Natural killer cell (primary cell): Measurements from ENCODE around the gene NCOA1. TPM values are rescaled to one million over a fixed set of nuclear protein-coding genes. Genes with fewer than 3 reads are reported as not detected.
A peak's percentile ranks its signal among the peaks of the same experiment; 100 is the strongest.

Source experiments
- ATAC-seq, 3 donors: fragments of 150-1000 bp in 2 of 3; fragments of 200-7000 bp in 1 of 3; cut with Tn5 transposase; 1 replicate in 1 of 3; 2 replicates in 2 of 3; pipeline ENCODE4 v1.10.0; 2021; ENCODE audit warnings: mild to moderate bottlenecking in 2 of 3, moderate library complexity in 2 of 3
- DNase-seq, 2 donors: peaks; one replicate each; pipeline versions ENCODE4 v3.0.0 to v3.0.0-alpha.2; 2013 to 2021; ENCODE audit warnings: mixed read lengths in 1 of 2
- H3K27ac ChIP-seq: one replicate; pipeline ENCODE4 v1.5.1; 2013; ENCODE audit warnings: mild to moderate bottlenecking, low read length
- H3K27me3 ChIP-seq: one replicate; pipeline ENCODE4 v1.6.1; 2013; ENCODE audit warnings: low read length; ENCODE audit not compliant: control insufficient read depth, insufficient read depth
- H3K36me3 ChIP-seq: one replicate; pipeline ENCODE4 v1.6.1; 2013; ENCODE audit warnings: low read length; ENCODE audit not compliant: control insufficient read depth, insufficient read depth
- H3K4me1 ChIP-seq: one replicate; pipeline ENCODE4 v1.6.1; 2013; ENCODE audit warnings: low read length; ENCODE audit not compliant: control insufficient read depth, insufficient read depth
- H3K4me3 ChIP-seq: one replicate; pipeline ENCODE4 v1.5.1; 2013; ENCODE audit warnings: low read length
- H3K9me3 ChIP-seq: one replicate; pipeline ENCODE4 v1.6.1; 2013; ENCODE audit warnings: low read length; ENCODE audit not compliant: control insufficient read depth, insufficient read depth
- H3K27ac Mint-ChIP-seq, 2 donors: one replicate each; pipeline ENCODE4 v1.8.0; 2022; ENCODE audit warnings: mild to moderate bottlenecking in 2 of 2, mixed read lengths in 2 of 2, moderate library complexity in 1 of 2
- H3K27me3 Mint-ChIP-seq, 2 donors: one replicate each; pipeline ENCODE4 v1.8.0; 2022; ENCODE audit warnings: low read depth in 2 of 2, mixed read lengths in 2 of 2
- H3K36me3 Mint-ChIP-seq: one replicate; pipeline ENCODE4 v1.8.0; 2022; ENCODE audit warnings: mixed read lengths
- H3K4me1 Mint-ChIP-seq, 2 donors: one replicate each; pipeline ENCODE4 v1.8.0; 2022; ENCODE audit warnings: mixed read lengths in 2 of 2
- H3K4me3 Mint-ChIP-seq: one replicate; pipeline ENCODE4 v1.8.0; 2022; ENCODE audit warnings: mild to moderate bottlenecking, moderate library complexity, mixed read lengths
- H3K9me3 Mint-ChIP-seq, 2 donors: one replicate each; pipeline ENCODE4 v1.8.0; 2022; ENCODE audit warnings: mixed read lengths in 2 of 2
- CTCF ChIP-seq: fragments of 200-600 bp; IDR thresholded peaks from one replicate; pipeline ENCODE4 v1.8.0; 2022; ENCODE audit warnings: antibody characterized with exemption
- WGBS: methylation state at CpG from one replicate; pipeline ENCODE4 v1.1.7; 2013; ENCODE audit warnings: missing lambda C conversion rate; ENCODE audit not compliant: insufficient coverage; 5-methylcytosine and 5-hydroxymethylcytosine counted together
- intact Hi-C: fragments of 100-400 bp; cut with micrococcal nuclease; formaldehyde crosslinking; loops from one replicate; pipeline ENCODE4 v1.14.2; 2022
- total RNA-seq, 4 donors: library from RNA; stranded (reverse); fragments of 120-200 nt in 1 of 4; gene quantifications; one replicate each; pipeline versions ENCODE4 v1.2.3 to v1.2.4, GENCODE V29; 2013 to 2022

The NCOA1 gene
- total RNA-seq, 3 donors from 2014 or later (not counting 1 experiment from before 2014, with no cell fraction given), result 122 to 149 (median 124) TPM

- Histone ChIP-seq H3K27me3 (no peaks in the 10 kb centered on the region), H3K36me3 (peaks cover 24% of the 10 kb centered on the region), H3K4me1 (no peaks in the 10 kb centered on the region), H3K4me3 (no peak overlapping the region), H3K9me3 (no peaks in the 10 kb centered on the region), H3K27ac (no peak overlapping the region)
- no peak overlapping the region for H3K4me3 Mint-ChIP-seq
- H3K4me1 Mint-ChIP-seq, result peaks cover 20 to 24% of the 10 kb centered on the region in 2 donors
- 65% methylated on average over 2 of the region's 4 CpGs for WGBS
- DNase-seq (no peak), ATAC-seq (no peak)
- TF ChIP-seq CTCF, result no peak
- H3K9me3 Mint-ChIP-seq, result no peaks in the 10 kb centered on the region
- peak overlapping the region; percentile 8 to 51 for H3K27ac Mint-ChIP-seq
- peaks cover 7% of the 10 kb centered on the region for H3K36me3 Mint-ChIP-seq
- intact Hi-C loops, result no loop called here
- H3K27me3 Mint-ChIP-seq, result no peaks in the 10 kb centered on the region
Measured at GRCh38 chr2:24815171-24815570, 324.1 kb downstream of the NCOA1 start.

- Histone ChIP-seq H3K36me3 (peaks cover 34% of the 10 kb centered on the region), H3K4me3 (no peak overlapping the region), H3K27ac (no peak overlapping the region), H3K4me1 (no peaks in the 10 kb centered on the region), H3K9me3 (no peaks in the 10 kb centered on the region), H3K27me3 (no peaks in the 10 kb centered on the region)
- ATAC-seq (no peak), DNase-seq (no peak)
- H3K9me3 Mint-ChIP-seq, result no peaks in the 10 kb centered on the region
- H3K27ac Mint-ChIP-seq, result no peak overlapping the region
- 97% methylated on average over 6 of the region's 6 CpGs for WGBS
- H3K4me3 Mint-ChIP-seq, result no peak overlapping the region
- intact Hi-C loops, result no loop called here
- TF ChIP-seq CTCF, result no peak
- peaks cover 20 to 24% of the 10 kb centered on the region in 2 donors for H3K4me1 Mint-ChIP-seq
- no peaks in the 10 kb centered on the region for H3K27me3 Mint-ChIP-seq
- peaks cover 7% of the 10 kb centered on the region for H3K36me3 Mint-ChIP-seq
Measured at GRCh38 chr2:24816404-24816803, 325.4 kb downstream of the NCOA1 start.

GRCh38 chr2:24816884-24817283, 325.8 kb downstream of the NCOA1 start:
- H3K36me3 ChIP-seq, result peaks cover 37% of the 10 kb centered on the region
- WGBS, result 94% methylated on average over 3 of the region's 4 CpGs
- no peaks in the 10 kb centered on the region for H3K9me3 Mint-ChIP-seq
- H3K4me1 Mint-ChIP-seq, result peaks cover 20 to 24% of the 10 kb centered on the region in 2 donors
- H3K27ac ChIP-seq, result no peak overlapping the region
- TF ChIP-seq CTCF, result no peak
- no peaks in the 10 kb centered on the region for H3K9me3 ChIP-seq
- no peak overlapping the region for H3K27ac Mint-ChIP-seq
- H3K27me3 Mint-ChIP-seq, result no peaks in the 10 kb centered on the region
- H3K4me3 ChIP-seq, result no peak overlapping the region
- DNase-seq (no peak), ATAC-seq (no peak)
- no peaks in the 10 kb centered on the region for H3K27me3 ChIP-seq
- no peaks in the 10 kb centered on the region for H3K4me1 ChIP-seq
- no peak overlapping the region for H3K4me3 Mint-ChIP-seq
- peaks cover 7% of the 10 kb centered on the region for H3K36me3 Mint-ChIP-seq
- intact Hi-C loops, result no loop called here

- Mint-ChIP-seq H3K36me3 (peaks cover 7% of the 10 kb centered on the region), H3K27ac (no peak overlapping the region), H3K9me3 (no peaks in the 10 kb centered on the region), H3K4me1 (peaks cover 20 to 22% of the 10 kb centered on the region in 2 donors), H3K4me3 (no peak overlapping the region), H3K27me3 (no peaks in the 10 kb centered on the region)
- Histone ChIP-seq H3K4me3 (no peak overlapping the region), H3K27ac (no peak overlapping the region), H3K9me3 (no peaks in the 10 kb centered on the region), H3K27me3 (no peaks in the 10 kb centered on the region), H3K4me1 (no peaks in the 10 kb centered on the region), H3K36me3 (peaks cover 37% of the 10 kb centered on the region)
- ATAC-seq (no peak), DNase-seq (no peak)
- no peak for TF ChIP-seq CTCF
- intact Hi-C loops, result no loop called here
- 85% methylated on average over 9 of the region's 9 CpGs for WGBS
Measured at GRCh38 chr2:24818721-24819167, 327.7 kb downstream of the NCOA1 start.
